ENCODE results near the gene RNF112.

DNA sequence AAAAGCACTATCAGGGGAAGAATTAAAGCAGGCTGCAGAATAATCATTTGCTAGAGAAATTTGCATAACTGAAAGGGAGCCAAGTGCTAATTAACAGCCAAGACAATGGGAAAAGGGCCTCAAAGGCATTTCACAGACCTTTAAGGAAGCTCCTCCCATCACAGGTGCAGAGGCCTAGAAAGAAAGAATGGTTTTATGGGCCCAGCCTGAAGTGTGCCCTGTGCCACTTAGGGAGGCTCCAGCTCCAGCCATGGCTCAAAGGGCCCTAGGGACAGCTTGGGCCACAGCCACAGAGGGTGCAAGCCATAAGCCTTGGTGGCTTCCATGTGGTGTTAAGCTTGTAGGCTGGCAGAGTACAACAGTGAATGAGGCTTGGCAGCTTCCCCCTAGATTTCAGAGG lies 50.1 kb downstream of the RNF112 start:
- TF ChIP-seq, protein P1, sequence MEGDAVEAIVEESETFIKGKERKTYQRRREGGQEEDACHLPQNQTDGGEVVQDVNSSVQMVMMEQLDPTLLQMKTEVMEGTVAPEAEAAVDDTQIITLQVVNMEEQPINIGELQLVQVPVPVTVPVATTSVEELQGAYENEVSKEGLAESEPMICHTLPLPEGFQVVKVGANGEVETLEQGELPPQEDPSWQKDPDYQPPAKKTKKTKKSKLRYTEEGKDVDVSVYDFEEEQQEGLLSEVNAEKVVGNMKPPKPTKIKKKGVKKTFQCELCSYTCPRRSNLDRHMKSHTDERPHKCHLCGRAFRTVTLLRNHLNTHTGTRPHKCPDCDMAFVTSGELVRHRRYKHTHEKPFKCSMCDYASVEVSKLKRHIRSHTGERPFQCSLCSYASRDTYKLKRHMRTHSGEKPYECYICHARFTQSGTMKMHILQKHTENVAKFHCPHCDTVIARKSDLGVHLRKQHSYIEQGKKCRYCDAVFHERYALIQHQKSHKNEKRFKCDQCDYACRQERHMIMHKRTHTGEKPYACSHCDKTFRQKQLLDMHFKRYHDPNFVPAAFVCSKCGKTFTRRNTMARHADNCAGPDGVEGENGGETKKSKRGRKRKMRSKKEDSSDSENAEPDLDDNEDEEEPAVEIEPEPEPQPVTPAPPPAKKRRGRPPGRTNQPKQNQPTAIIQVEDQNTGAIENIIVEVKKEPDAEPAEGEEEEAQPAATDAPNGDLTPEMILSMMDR (conservative IDR thresholded peaks at IDR 0.05; ENCODE audit: low read depth, low read length): no peak
- no peak for TF ChIP-seq EZH2 (IDR thresholded peaks at IDR 0.05; ENCODE audit: borderline replicate concordance, low read depth, low read length, poor library complexity, severe bottlenecking)

Data from A673 (cell line).